Esophagus (tissue), 2 donors: ENCODE measurements around the gene GHDC. TPM values are rescaled to one million over a fixed set of nuclear protein-coding genes. Genes with fewer than 3 reads are reported as not detected.
"Not testable (repeated sequence)": the region's sequence is repeated elsewhere in the genome, so short reads cannot be mapped to it uniquely, and the experiment has no call there.

Experiments
- H3K27ac ChIP-seq, 2 donors: one replicate each; pipeline ENCODE4 v1.5.1; 2013; ENCODE audit warnings: low read depth in 2 of 2, mild to moderate bottlenecking in 2 of 2, inconsistent platforms in 1 of 2, low read length in 1 of 2, moderate library complexity in 1 of 2
- H3K27me3 ChIP-seq, 2 donors: one replicate each; pipeline ENCODE4 v1.6.1; 2013; ENCODE audit warnings: low read length in 2 of 2, control low read depth in 1 of 2, mild to moderate bottlenecking in 1 of 2; ENCODE audit not compliant: insufficient read depth in 2 of 2, control insufficient read depth in 1 of 2
- H3K36me3 ChIP-seq, 2 donors: one replicate each; pipeline ENCODE4 v1.6.1; 2013; ENCODE audit warnings: low read length in 1 of 2; ENCODE audit not compliant: control insufficient read depth in 2 of 2, insufficient read depth in 2 of 2
- H3K4me1 ChIP-seq, 2 donors: one replicate each; pipeline ENCODE4 v1.6.1; 2013; ENCODE audit warnings: low read length in 1 of 2; ENCODE audit not compliant: control insufficient read depth in 2 of 2, insufficient read depth in 2 of 2
- H3K4me3 ChIP-seq, 2 donors: one replicate each; pipeline ENCODE4 v1.5.1; 2013; ENCODE audit warnings: low read length in 2 of 2, mild to moderate bottlenecking in 2 of 2, low read depth in 1 of 2, moderate library complexity in 1 of 2
- H3K9me3 ChIP-seq, 2 donors: one replicate each; pipeline ENCODE4 v1.6.1; 2013; ENCODE audit warnings: mild to moderate bottlenecking in 2 of 2, low read depth in 1 of 2, low read length in 1 of 2, moderate library complexity in 1 of 2; ENCODE audit not compliant: control insufficient read depth in 2 of 2, insufficient read depth in 1 of 2
- WGBS, 2 donors: extraction: QIAGEN DNeasy Blood & Tissue Kit; methylation state at CpG; one replicate each; pipeline ENCODE4 v1.1.7; 2013; 5-methylcytosine and 5-hydroxymethylcytosine counted together
- polyA plus RNA-seq, 2 donors: library from polyadenylated mRNA; stranded (reverse); fragments of 200-250 nt; gene quantifications; one replicate each; pipeline ENCODE4 v1.2.3, GENCODE V29; 2013
- donor health status: healthy with polysubstance abuse.
- donor health status: Bipolar disorder and iron deficiency.

The GHDC gene
- polyA plus RNA-seq, 2 donors, result 4.6 to 7.0 TPM

- H3K27ac ChIP-seq, result no peak overlapping the region
- peaks cover 0 to 2% of the 10 kb centered on the region in 2 donors for H3K4me1 ChIP-seq
- no peaks in the 10 kb centered on the region for H3K9me3 ChIP-seq
- 68 to 73% methylated on average over 11 of the region's 11 CpGs for WGBS, 2 donors
- no peak overlapping the region for H3K4me3 ChIP-seq
- H3K36me3 ChIP-seq, result peaks cover 0 to 15% of the 10 kb centered on the region in 2 donors
- H3K27me3 ChIP-seq, result no peaks in the 10 kb centered on the region
Observed at GRCh38 chr17:42227849-42228700, 33.8 kb upstream of the GHDC start.

GRCh38 chr17:42225646-42226045, 31.4 kb upstream of the GHDC start:
- Histone ChIP-seq H3K9me3 (peaks cover 0 to 3% of the 10 kb centered on the region in 2 donors), H3K4me1 (peaks cover 0 to 2% of the 10 kb centered on the region in 2 donors), H3K4me3 (no peak overlapping the region), H3K27ac (no peak overlapping the region), H3K36me3 (peaks cover 0 to 20% of the 10 kb centered on the region in 2 donors), H3K27me3 (no peaks in the 10 kb centered on the region)
- whole genome bisulfite sequencing, 2 donors, result 92 to 94% methylated on average over 5 of the region's 5 CpGs

GRCh38 chr17:42224651-42225050, 30.4 kb upstream of the GHDC start:
- Histone ChIP-seq H3K4me3 (no peak overlapping the region), H3K27ac (no peak overlapping the region), H3K27me3 (no peaks in the 10 kb centered on the region), H3K36me3 (peaks cover 0 to 20% of the 10 kb centered on the region in 2 donors), H3K4me1 (peaks cover 0 to 2% of the 10 kb centered on the region in 2 donors), H3K9me3 (peaks cover 0 to 3% of the 10 kb centered on the region in 2 donors)
- 97% methylated on average over 6 of the region's 6 CpGs for WGBS, 2 donors

- Histone ChIP-seq H3K27me3 (no peaks in the 10 kb centered on the region), H3K4me1 (no peaks in the 10 kb centered on the region), H3K4me3 (no peak overlapping the region), H3K27ac (no peak overlapping the region), H3K9me3 (peaks cover 0 to 3% of the 10 kb centered on the region in 2 donors), H3K36me3 (peaks cover 5 to 29% of the 10 kb centered on the region in 2 donors)
- 57% methylated on average over 3 of the region's 3 CpGs for WGBS, 2 donors
Observed at GRCh38 chr17:42221886-42222745, 27.8 kb upstream of the GHDC start.

- not testable (repeated sequence) for H3K27ac ChIP-seq, H3K4me1 ChIP-seq, H3K9me3 ChIP-seq, H3K4me3 ChIP-seq, H3K27me3 ChIP-seq
- 97% methylated on average over 3 of the region's 17 CpGs; no CpG with 5 or more reads in 1 of the 2 donors for WGBS, 2 donors
- H3K36me3 ChIP-seq, result peaks cover 8 to 25% of the 10 kb centered on the region in 2 donors
Observed at GRCh38 chr17:42219280-42219679, 25.0 kb upstream of the GHDC start.

GRCh38 chr17:42214156-42214555, 19.9 kb upstream of the GHDC start:
- Histone ChIP-seq H3K27ac (no peak overlapping the region), H3K4me1 (no peaks in the 10 kb centered on the region), H3K4me3 (no peak overlapping the region), H3K27me3 (no peaks in the 10 kb centered on the region), H3K36me3 (peaks cover 10 to 12% of the 10 kb centered on the region in 2 donors), H3K9me3 (no peaks in the 10 kb centered on the region)
- WGBS, 2 donors, result 83 to 84% methylated on average over 2 of the region's 2 CpGs

GRCh38 chr17:42212382-42212781, 18.1 kb upstream of the GHDC start:
- Histone ChIP-seq H3K27ac (no peak overlapping the region), H3K36me3 (peaks cover 4 to 5% of the 10 kb centered on the region in 2 donors), H3K4me1 (no peaks in the 10 kb centered on the region), H3K4me3 (no peak overlapping the region), H3K9me3 (no peaks in the 10 kb centered on the region), H3K27me3 (no peaks in the 10 kb centered on the region)
- WGBS, 2 donors, result 70 to 73% methylated on average over 7 of the region's 7 CpGs

GRCh38 chr17:42211921-42212341, 17.6 kb upstream of the GHDC start:
- 53 to 57% methylated on average over 7 to 9 of the region's 9 CpGs for WGBS, 2 donors
- not testable (repeated sequence) for H3K27ac ChIP-seq, H3K36me3 ChIP-seq

GRCh38 chr17:42210046-42210445, 15.8 kb upstream of the GHDC start:
- Histone ChIP-seq H3K4me3 (no peak overlapping the region), H3K9me3 (no peaks in the 10 kb centered on the region), H3K4me1 (no peaks in the 10 kb centered on the region), H3K27ac (no peak overlapping the region), H3K36me3 (peaks cover 2 to 5% of the 10 kb centered on the region in 2 donors), H3K27me3 (no peaks in the 10 kb centered on the region)
- WGBS, 2 donors, result 88 to 89% methylated on average over 6 of the region's 6 CpGs

More at GRCh38 chr17:42211921-42212341, 17.6 kb upstream of the GHDC start:
- not testable (repeated sequence) for H3K4me3 ChIP-seq, H3K9me3 ChIP-seq, H3K4me1 ChIP-seq, H3K27me3 ChIP-seq
